ENCODE data around the gene NDP.

DNA sequence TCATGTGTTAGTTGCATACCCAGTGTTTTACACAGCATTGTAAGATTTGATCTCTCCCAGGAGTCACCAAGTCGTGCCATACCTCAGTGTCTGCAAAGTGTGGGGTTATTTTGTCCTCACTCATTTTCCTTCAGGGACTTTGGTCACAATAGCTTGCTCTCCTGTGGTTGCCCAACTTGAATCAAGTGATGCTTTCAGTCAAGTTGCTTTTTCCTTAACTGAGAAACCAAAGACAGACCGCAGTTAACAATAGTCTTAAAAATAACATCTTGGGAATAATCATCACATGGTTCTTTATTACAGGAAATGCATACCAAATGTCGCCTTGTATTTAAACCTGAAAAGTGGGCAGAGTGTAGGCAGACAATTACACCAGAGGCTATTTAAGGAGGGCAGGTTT lies 44.5 kb upstream of the NDP start:
- TF ChIP-seq SP1 (CRISPR knock-in tag; conservative IDR thresholded peaks at IDR 0.05), result no peak
- TF ChIP-seq, protein P1, sequence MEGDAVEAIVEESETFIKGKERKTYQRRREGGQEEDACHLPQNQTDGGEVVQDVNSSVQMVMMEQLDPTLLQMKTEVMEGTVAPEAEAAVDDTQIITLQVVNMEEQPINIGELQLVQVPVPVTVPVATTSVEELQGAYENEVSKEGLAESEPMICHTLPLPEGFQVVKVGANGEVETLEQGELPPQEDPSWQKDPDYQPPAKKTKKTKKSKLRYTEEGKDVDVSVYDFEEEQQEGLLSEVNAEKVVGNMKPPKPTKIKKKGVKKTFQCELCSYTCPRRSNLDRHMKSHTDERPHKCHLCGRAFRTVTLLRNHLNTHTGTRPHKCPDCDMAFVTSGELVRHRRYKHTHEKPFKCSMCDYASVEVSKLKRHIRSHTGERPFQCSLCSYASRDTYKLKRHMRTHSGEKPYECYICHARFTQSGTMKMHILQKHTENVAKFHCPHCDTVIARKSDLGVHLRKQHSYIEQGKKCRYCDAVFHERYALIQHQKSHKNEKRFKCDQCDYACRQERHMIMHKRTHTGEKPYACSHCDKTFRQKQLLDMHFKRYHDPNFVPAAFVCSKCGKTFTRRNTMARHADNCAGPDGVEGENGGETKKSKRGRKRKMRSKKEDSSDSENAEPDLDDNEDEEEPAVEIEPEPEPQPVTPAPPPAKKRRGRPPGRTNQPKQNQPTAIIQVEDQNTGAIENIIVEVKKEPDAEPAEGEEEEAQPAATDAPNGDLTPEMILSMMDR (IDR thresholded peaks at IDR 0.05), result no peak
- TF ChIP-seq, protein P2, sequence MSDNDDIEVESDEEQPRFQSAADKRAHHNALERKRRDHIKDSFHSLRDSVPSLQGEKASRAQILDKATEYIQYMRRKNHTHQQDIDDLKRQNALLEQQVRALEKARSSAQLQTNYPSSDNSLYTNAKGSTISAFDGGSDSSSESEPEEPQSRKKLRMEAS (CRISPR knock-in tag; IDR thresholded peaks at IDR 0.05), result no peak
- no peak for TF ChIP-seq ZNF423 (CRISPR knock-in tag; IDR thresholded peaks at IDR 0.05)
- TF ChIP-seq, protein P3, sequence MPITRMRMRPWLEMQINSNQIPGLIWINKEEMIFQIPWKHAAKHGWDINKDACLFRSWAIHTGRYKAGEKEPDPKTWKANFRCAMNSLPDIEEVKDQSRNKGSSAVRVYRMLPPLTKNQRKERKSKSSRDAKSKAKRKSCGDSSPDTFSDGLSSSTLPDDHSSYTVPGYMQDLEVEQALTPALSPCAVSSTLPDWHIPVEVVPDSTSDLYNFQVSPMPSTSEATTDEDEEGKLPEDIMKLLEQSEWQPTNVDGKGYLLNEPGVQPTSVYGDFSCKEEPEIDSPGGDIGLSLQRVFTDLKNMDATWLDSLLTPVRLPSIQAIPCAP (CRISPR knock-in tag; IDR thresholded peaks at IDR 0.05), result no peak
- no peak for TF ChIP-seq GABPB1 (CRISPR knock-in tag; IDR thresholded peaks at IDR 0.05)
- no peak for TF ChIP-seq TCF7 (CRISPR knock-in tag; IDR thresholded peaks at IDR 0.05; ENCODE audit: low read depth)
- TF ChIP-seq ATF1 (CRISPR knock-in tag; IDR thresholded peaks at IDR 0.05), result no peak
- TF ChIP-seq ZNF232 (CRISPR knock-in tag; IDR thresholded peaks at IDR 0.05), result no peak

Measured in WTC11 (cell line).